Keratinocyte (primary cell): ENCODE data around the gene APBB1.

ENCODE experiments used
- EZH2 ChIP-seq: IDR thresholded peaks from one replicate; pipeline ENCODE4 v1.6.1; 2012; ENCODE audit warnings: inconsistent platforms, mild to moderate bottlenecking, low read length, moderate library complexity
- TF ChIP-seq, protein P1 (sequence below), 3 experiments: IDR thresholded peaks in 1 of 3; conservative IDR thresholded peaks in 1 of 3; optimal IDR thresholded peaks in 1 of 3; 2 replicates in 2 of 3; 3 replicates in 1 of 3; pipeline versions ENCODE3 to v1.5.1; 2011; ENCODE audit warnings: low read length in 3 of 3, mild to moderate bottlenecking in 3 of 3, moderate library complexity in 2 of 3, control low read depth in 1 of 3, inconsistent platforms in 1 of 3; ENCODE audit not compliant: insufficient read depth in 2 of 3; ENCODE audit errors: extremely low read depth in 1 of 3

- TF ChIP-seq, protein P1, sequence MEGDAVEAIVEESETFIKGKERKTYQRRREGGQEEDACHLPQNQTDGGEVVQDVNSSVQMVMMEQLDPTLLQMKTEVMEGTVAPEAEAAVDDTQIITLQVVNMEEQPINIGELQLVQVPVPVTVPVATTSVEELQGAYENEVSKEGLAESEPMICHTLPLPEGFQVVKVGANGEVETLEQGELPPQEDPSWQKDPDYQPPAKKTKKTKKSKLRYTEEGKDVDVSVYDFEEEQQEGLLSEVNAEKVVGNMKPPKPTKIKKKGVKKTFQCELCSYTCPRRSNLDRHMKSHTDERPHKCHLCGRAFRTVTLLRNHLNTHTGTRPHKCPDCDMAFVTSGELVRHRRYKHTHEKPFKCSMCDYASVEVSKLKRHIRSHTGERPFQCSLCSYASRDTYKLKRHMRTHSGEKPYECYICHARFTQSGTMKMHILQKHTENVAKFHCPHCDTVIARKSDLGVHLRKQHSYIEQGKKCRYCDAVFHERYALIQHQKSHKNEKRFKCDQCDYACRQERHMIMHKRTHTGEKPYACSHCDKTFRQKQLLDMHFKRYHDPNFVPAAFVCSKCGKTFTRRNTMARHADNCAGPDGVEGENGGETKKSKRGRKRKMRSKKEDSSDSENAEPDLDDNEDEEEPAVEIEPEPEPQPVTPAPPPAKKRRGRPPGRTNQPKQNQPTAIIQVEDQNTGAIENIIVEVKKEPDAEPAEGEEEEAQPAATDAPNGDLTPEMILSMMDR (optimal IDR thresholded peaks at IDR 0.05 in 1 of 3, IDR thresholded peaks at IDR 0.05 in 1 of 3, conservative IDR thresholded peaks at IDR 0.05 in 1 of 3; ENCODE audit: extremely low read depth in 1 of 3, insufficient read depth in 2 of 3, low read length in 3 of 3) = no peak
- TF ChIP-seq EZH2 = no peak
These were observed 28.0 kb downstream of the APBB1 start for GRCh38 chr11:6390718-6391469.
